Neural crest cell (in vitro differentiated cells): Measurements from ENCODE around the gene OPN1SW. TPM values are rescaled to one million over a fixed set of nuclear protein-coding genes. Genes with fewer than 3 reads are reported as not detected.

Experiments
- DNase-seq: peaks from one replicate; pipeline ENCODE4 v3.0.0; 2021; ENCODE audit warnings: low read depth, mixed read lengths, low spot score
- H3K27ac Mint-ChIP-seq: one replicate; pipeline ENCODE4 v1.8.0; 2021; ENCODE audit warnings: mild to moderate bottlenecking, mixed read lengths; ENCODE audit not compliant: unreplicated experiment
- H3K27me3 Mint-ChIP-seq: 2 replicates; pipeline ENCODE4 v1.8.0; 2021; ENCODE audit warnings: low read depth, mild to moderate bottlenecking, mixed read lengths
- H3K36me3 Mint-ChIP-seq: 2 replicates; pipeline ENCODE4 v1.8.0; 2021; ENCODE audit warnings: low read depth, mild to moderate bottlenecking, mixed read lengths
- H3K4me1 Mint-ChIP-seq: 2 replicates; pipeline ENCODE4 v1.8.0; 2021; ENCODE audit warnings: mixed read lengths
- H3K4me3 Mint-ChIP-seq: one replicate; pipeline ENCODE4 v1.8.0; 2021; ENCODE audit warnings: mild to moderate bottlenecking, mixed read lengths
- H3K9me3 Mint-ChIP-seq: 2 replicates; pipeline ENCODE4 v1.8.0; 2021; ENCODE audit warnings: mixed read lengths
- CTCF ChIP-seq: fragments of 200-600 bp; sonication (generic); conservative IDR thresholded peaks from 2 replicates; pipeline ENCODE4 v1.5.0; 2021; ENCODE audit warnings: antibody characterized with exemption, mild to moderate bottlenecking
- total RNA-seq: library from RNA; stranded (reverse); gene quantifications from 2 replicates; pipeline ENCODE4 v1.2.1, GENCODE V29; 2021

OPN1SW gene
- total RNA-seq, 1 donor from 2014 or later: not detected

GRCh38 chr7:128770233-128770632, 5.4 kb downstream of the OPN1SW start:
- H3K27ac Mint-ChIP-seq: no peak overlapping the region
- no peaks in the 10 kb centered on the region for H3K4me1 Mint-ChIP-seq
- no peak for DNase-seq
- no peak for TF ChIP-seq CTCF
- H3K9me3 Mint-ChIP-seq: peaks cover 3% of the 10 kb centered on the region
- no peaks in the 10 kb centered on the region for H3K27me3 Mint-ChIP-seq
- peaks cover 57% of the 10 kb centered on the region for H3K36me3 Mint-ChIP-seq
- no peak overlapping the region for H3K4me3 Mint-ChIP-seq

GRCh38 chr7:128767475-128768110, 8.0 kb downstream of the OPN1SW start:
- Mint-ChIP-seq H3K27ac (no peak overlapping the region), H3K36me3 (peaks cover 36% of the 10 kb centered on the region), H3K4me1 (no peaks in the 10 kb centered on the region), H3K9me3 (no peaks in the 10 kb centered on the region), H3K27me3 (no peaks in the 10 kb centered on the region), H3K4me3 (no peak overlapping the region)
- DNase-seq: no peak
- no peak for TF ChIP-seq CTCF

- Mint-ChIP-seq H3K36me3 (peaks cover 13% of the 10 kb centered on the region), H3K9me3 (no peaks in the 10 kb centered on the region), H3K4me1 (no peaks in the 10 kb centered on the region), H3K27ac (no peak overlapping the region), H3K27me3 (no peaks in the 10 kb centered on the region), H3K4me3 (no peak overlapping the region)
- no peak for TF ChIP-seq CTCF
- DNase-seq: no peak
Observed at GRCh38 chr7:128763541-128763940, 12.1 kb downstream of the OPN1SW start.

- Mint-ChIP-seq H3K27me3 (no peaks in the 10 kb centered on the region), H3K36me3 (peaks cover 6% of the 10 kb centered on the region), H3K4me3 (no peak overlapping the region), H3K4me1 (no peaks in the 10 kb centered on the region), H3K9me3 (no peaks in the 10 kb centered on the region), H3K27ac (no peak overlapping the region)
- DNase-seq: no peak
- TF ChIP-seq CTCF: no peak
Observed at GRCh38 chr7:128759242-128759641, 16.4 kb downstream of the OPN1SW start.

- Mint-ChIP-seq H3K27ac (no peak overlapping the region), H3K36me3 (peaks cover 6% of the 10 kb centered on the region), H3K4me1 (no peaks in the 10 kb centered on the region), H3K4me3 (no peak overlapping the region), H3K9me3 (no peaks in the 10 kb centered on the region), H3K27me3 (no peaks in the 10 kb centered on the region)
- TF ChIP-seq CTCF: no peak
- no peak for DNase-seq
Observed at GRCh38 chr7:128758553-128758952, 17.0 kb downstream of the OPN1SW start.
